HG02610 (cell line): ENCODE measurements around the gene KCNH4.
"Not testable (repeated sequence)": the region's sequence is repeated elsewhere in the genome, so short reads cannot be mapped to it uniquely, and the experiment has no call there.

Experiments
- ATAC-seq: cut with Tn5 transposase; IDR thresholded peaks from one replicate; pipeline ENCODE4 v1.9.1; 2021; ENCODE audit warnings: mild to moderate bottlenecking, moderate library complexity; ENCODE audit not compliant: unreplicated experiment

The KCNH4 gene

GRCh38 chr17:42197564-42198156 is 16.7 kb upstream of the KCNH4 start:
- no peak for ATAC-seq

- ATAC-seq = peak; percentile 85
Measured at GRCh38 chr17:42193969-42194899, 13.3 kb upstream of the KCNH4 start, which contains the start of gene GHDC. Gene GHDC (minus strand): TSS chr17:42194494. CDS start chr17:42193581, 913 bp downstream.

- no peak for ATAC-seq
Measured at GRCh38 chr17:42193216-42193968, 12.4 kb upstream of the KCNH4 start.

GRCh38 chr17:42192189-42193126 is 11.5 kb upstream of the KCNH4 start:
- no peak for ATAC-seq

GRCh38 chr17:42191275-42191608 is 10.3 kb upstream of the KCNH4 start:
- ATAC-seq = no peak

GRCh38 chr17:42190491-42191274 is 9.7 kb upstream of the KCNH4 start:
- ATAC-seq = no peak

- no peak for ATAC-seq
Measured at GRCh38 chr17:42189651-42189965, 8.7 kb upstream of the KCNH4 start.

- no peak for ATAC-seq
Measured at GRCh38 chr17:42188749-42189650, 8.1 kb upstream of the KCNH4 start.

- no peak for ATAC-seq
Measured at GRCh38 chr17:42187833-42188232, 6.9 kb upstream of the KCNH4 start.

GRCh38 chr17:42186191-42186590 is 5.2 kb upstream of the KCNH4 start:
- ATAC-seq = not testable (repeated sequence)

GRCh38 chr17:42185621-42185930 is 4.6 kb upstream of the KCNH4 start:
- no peak for ATAC-seq

- ATAC-seq = no peak
Measured at GRCh38 chr17:42184713-42185620, 4.0 kb upstream of the KCNH4 start, which contains the start of gene HCRT. Gene HCRT (minus strand): TSS chr17:42185452. CDS start chr17:42185365, 87 bp downstream.

GRCh38 chr17:42183741-42184711 is 3.1 kb upstream of the KCNH4 start:
- peak; percentile 52 for ATAC-seq

GRCh38 chr17:42182927-42183734 is 2.2 kb upstream of the KCNH4 start:
- ATAC-seq = no peak

GRCh38 chr17:42181851-42182207 is 887 bp upstream of the KCNH4 start:
- no peak for ATAC-seq

- ATAC-seq = no peak
Measured at GRCh38 chr17:42180411-42180921, 476 bp downstream of the KCNH4 start.
